ENCODE results near the gene CD38. TPM values are rescaled to one million over a fixed set of nuclear protein-coding genes. Genes with fewer than 3 reads are reported as not detected.

CD38 gene
- polyA plus RNA-seq, 1 donor (not counting 4 experiments of a cell fraction or from before 2014, with no cell fraction given), result 0.08 TPM

GRCh38 chr4:15805583-15806517 lies 27.7 kb downstream of the CD38 start:
- H3K4me2 ChIP-seq (ENCODE audit: control insufficient read depth, extremely low read depth, insufficient read depth, low read depth, low read length), result no peak overlapping the region
- H4K20me1 ChIP-seq (ENCODE audit: control insufficient read depth, extremely low read depth, insufficient read depth, low read length), result no peaks in the 10 kb centered on the region
- no peak overlapping the region for H3K4me3 ChIP-seq (ENCODE audit: control insufficient read depth in 2 of 3, extremely low read depth in 1 of 3, insufficient read depth in 2 of 3, low read depth in 1 of 3, low read length in 3 of 3)
- H3K79me2 ChIP-seq (ENCODE audit: control insufficient read depth, insufficient read depth, low read length), result no peaks in the 10 kb centered on the region
- TF ChIP-seq CTCF (optimal IDR thresholded peaks at IDR 0.05 in 1 of 3, IDR thresholded peaks at IDR 0.05 in 1 of 3, conservative IDR thresholded peaks at IDR 0.05 in 1 of 3; ENCODE audit: extremely low read depth in 1 of 3, insufficient read depth in 2 of 3, low read length in 3 of 3), result peak; percentile 71 to 77 (median 76)
- TF ChIP-seq EZH2 (IDR thresholded peaks at IDR 0.05; ENCODE audit: low read length), result no peak
- H3K9me3 ChIP-seq (ENCODE audit: control insufficient read depth, low read depth, low read length), result no peaks in the 10 kb centered on the region
- dilution Hi-C loops (cut with MboI; ENCODE audit: extremely low pct_ligation_motif_present, low sequenced_read_pairs), result no loop called here
- DNase-seq (ENCODE audit: low read depth, low spot score), result peak; percentile 35
- no peak overlapping the region for H3K9ac ChIP-seq (ENCODE audit: control insufficient read depth, extremely low read depth, insufficient read depth, low read length)
- peak; percentile 76 for FAIRE-seq
- H3K27ac ChIP-seq (ENCODE audit: control insufficient read depth, insufficient read depth, low read length), result no peak overlapping the region
- H3K36me3 ChIP-seq (ENCODE audit: control insufficient read depth in 2 of 2, extremely low read depth in 1 of 2, insufficient read depth in 2 of 2, low read length in 2 of 2), result no peaks in the 10 kb centered on the region
- H2AFZ ChIP-seq (ENCODE audit: control insufficient read depth, low read length), result no peak overlapping the region
- no peaks in the 10 kb centered on the region for H3K4me1 ChIP-seq (ENCODE audit: control insufficient read depth, extremely low read depth, insufficient read depth, low read length)
- no peaks in the 10 kb centered on the region for H3K9me1 ChIP-seq (ENCODE audit: control insufficient read depth, extremely low read depth, insufficient read depth, low read length)
- H3K27me3 ChIP-seq (ENCODE audit: control insufficient read depth, extremely low read depth, insufficient read depth, low read length), result no peaks in the 10 kb centered on the region

- Histone ChIP-seq H2AFZ (ENCODE audit: control insufficient read depth, low read length) (no peak overlapping the region), H3K4me2 (ENCODE audit: control insufficient read depth, extremely low read depth, insufficient read depth, low read depth, low read length) (no peak overlapping the region), H3K36me3 (ENCODE audit: control insufficient read depth in 2 of 2, extremely low read depth in 1 of 2, insufficient read depth in 2 of 2, low read length in 2 of 2) (no peaks in the 10 kb centered on the region), H3K9me1 (ENCODE audit: control insufficient read depth, extremely low read depth, insufficient read depth, low read length) (no peaks in the 10 kb centered on the region), H3K9me3 (ENCODE audit: control insufficient read depth, low read depth, low read length) (no peaks in the 10 kb centered on the region), H4K20me1 (ENCODE audit: control insufficient read depth, extremely low read depth, insufficient read depth, low read length) (no peaks in the 10 kb centered on the region), H3K4me3 (ENCODE audit: control insufficient read depth in 2 of 3, extremely low read depth in 1 of 3, insufficient read depth in 2 of 3, low read depth in 1 of 3, low read length in 3 of 3) (no peak overlapping the region), H3K9ac (ENCODE audit: control insufficient read depth, extremely low read depth, insufficient read depth, low read length) (no peak overlapping the region), H3K4me1 (ENCODE audit: control insufficient read depth, extremely low read depth, insufficient read depth, low read length) (peaks cover 10% of the 10 kb centered on the region), H3K27ac (ENCODE audit: control insufficient read depth, insufficient read depth, low read length) (no peak overlapping the region), H3K79me2 (ENCODE audit: control insufficient read depth, insufficient read depth, low read length) (no peaks in the 10 kb centered on the region), H3K27me3 (ENCODE audit: control insufficient read depth, extremely low read depth, insufficient read depth, low read length) (no peaks in the 10 kb centered on the region)
- dilution Hi-C loops (cut with MboI; ENCODE audit: extremely low pct_ligation_motif_present, low sequenced_read_pairs), result no loop called here
- DNase-seq (ENCODE audit: low read depth, low spot score) (no peak), FAIRE-seq (no peak)
- TF ChIP-seq EZH2 (IDR thresholded peaks at IDR 0.05; ENCODE audit: low read length), result no peak
- TF ChIP-seq CTCF (optimal IDR thresholded peaks at IDR 0.05 in 1 of 3, IDR thresholded peaks at IDR 0.05 in 1 of 3, conservative IDR thresholded peaks at IDR 0.05 in 1 of 3; ENCODE audit: extremely low read depth in 1 of 3, insufficient read depth in 2 of 3, low read length in 3 of 3), result no peak
Measured at GRCh38 chr4:15809058-15809457, 30.9 kb downstream of the CD38 start.

All from keratinocyte (primary cell).